ENCODE data around the gene PDIA4. TPM values are rescaled to one million over a fixed set of nuclear protein-coding genes. Genes with fewer than 3 reads are reported as not detected.
A peak's percentile ranks its signal among the peaks of the same experiment; 100 is the strongest.

Gene PDIA4
- polyA plus RNA-seq, 1 experiment = 173 TPM

- Histone ChIP-seq H3K36me3 (ENCODE audit: control insufficient read depth, insufficient read depth, low read length) (no peaks in the 10 kb centered on the region), H3K4me3 (ENCODE audit: low read depth, low read length) (peak overlapping the region; percentile 53), H3K27me3 (ENCODE audit: control insufficient read depth, insufficient read depth, low read length) (peaks cover 1% of the 10 kb centered on the region; the same call in 1 of the 2 replicates)
- no peak for DNase-seq (ENCODE audit: low read depth)
- CTCF ChIA-PET = interaction anchor here (0.8 to 6.1 kb wide), 13 partner anchors 7 to 460 kb away, joined by 3 to 56 read pairs (median 4); no protein-coding TSS in a partner anchor
- no peak for TF ChIP-seq CTCF (IDR thresholded peaks at IDR 0.05; ENCODE audit: insufficient read depth, low read depth, low read length)
- POLR2A ChIA-PET = no interaction called here
These were observed 65.9 kb downstream of the PDIA4 start for GRCh38 chr7:148962440-148962822.

GRCh38 chr7:148959726-148960125, 68.6 kb downstream of the PDIA4 start:
- no peak for TF ChIP-seq CTCF (IDR thresholded peaks at IDR 0.05; ENCODE audit: insufficient read depth, low read depth, low read length)

GRCh38 chr7:148958061-148958460, 70.2 kb downstream of the PDIA4 start:
- DNase-seq (ENCODE audit: low read depth) = no peak
- no peak for TF ChIP-seq CTCF (IDR thresholded peaks at IDR 0.05; ENCODE audit: insufficient read depth, low read depth, low read length)
- Histone ChIP-seq H3K36me3 (ENCODE audit: control insufficient read depth, insufficient read depth, low read length) (no peaks in the 10 kb centered on the region), H3K4me3 (ENCODE audit: low read depth, low read length) (no peak overlapping the region), H3K27me3 (ENCODE audit: control insufficient read depth, insufficient read depth, low read length) (peaks cover 1% of the 10 kb centered on the region; the same call in 1 of the 2 replicates)
- ChIA-PET POLR2A (no interaction called here), CTCF (interaction anchor here (0.6 kb wide), 1 partner anchor 307 kb away, joined by 3 read pairs; no protein-coding TSS in a partner anchor)

More at GRCh38 chr7:148959726-148960125, 68.6 kb downstream of the PDIA4 start:
- Histone ChIP-seq H3K27me3 (ENCODE audit: control insufficient read depth, insufficient read depth, low read length) (peaks cover 1% of the 10 kb centered on the region; the same call in 1 of the 2 replicates), H3K4me3 (ENCODE audit: low read depth, low read length) (no peak overlapping the region), H3K36me3 (ENCODE audit: control insufficient read depth, insufficient read depth, low read length) (no peaks in the 10 kb centered on the region)
- CTCF ChIA-PET = interaction anchor here (3.1 kb wide), 1 partner anchor 385 kb away, joined by 18 read pairs; no protein-coding TSS in a partner anchor
- POLR2A ChIA-PET = no interaction called here
- no peak for DNase-seq (ENCODE audit: low read depth)

- CTCF ChIA-PET = interaction anchor here (0.7 kb wide), 1 partner anchor 8 kb away, joined by 3 read pairs; no protein-coding TSS in a partner anchor
These were observed 73.5 kb downstream of the PDIA4 start for GRCh38 chr7:148954766-148955165.

GRCh38 chr7:148953676-148954075, 74.6 kb downstream of the PDIA4 start:
- ChIA-PET CTCF (no interaction called here), POLR2A (no interaction called here)
- Histone ChIP-seq H3K4me3 (ENCODE audit: low read depth, low read length) (no peak overlapping the region), H3K27me3 (ENCODE audit: control insufficient read depth, insufficient read depth, low read length) (no peaks in the 10 kb centered on the region), H3K36me3 (ENCODE audit: control insufficient read depth, insufficient read depth, low read length) (no peaks in the 10 kb centered on the region)
- TF ChIP-seq CTCF (IDR thresholded peaks at IDR 0.05; ENCODE audit: insufficient read depth, low read depth, low read length) = no peak
- DNase-seq (ENCODE audit: low read depth) = no peak

More at GRCh38 chr7:148954766-148955165, 73.5 kb downstream of the PDIA4 start:
- no peak for TF ChIP-seq CTCF (IDR thresholded peaks at IDR 0.05; ENCODE audit: insufficient read depth, low read depth, low read length)
- no peak for DNase-seq (ENCODE audit: low read depth)
- Histone ChIP-seq H3K36me3 (ENCODE audit: control insufficient read depth, insufficient read depth, low read length) (no peaks in the 10 kb centered on the region), H3K27me3 (ENCODE audit: control insufficient read depth, insufficient read depth, low read length) (no peaks in the 10 kb centered on the region), H3K4me3 (ENCODE audit: low read depth, low read length) (no peak overlapping the region)
- POLR2A ChIA-PET = no interaction called here

Small RNA genes lying within 50 kb of the gene (small RNA-seq; reads per million reads assigned to genes)
- gene COX6B1P1 (ENCODE audit: insufficient read length, low read depth, low replicate concordance) (not detected), gene RNU6-650P (ENCODE audit: insufficient read length, low read depth, low replicate concordance) (not detected), gene RNY1 (ENCODE audit: insufficient read length, low read depth, low replicate concordance) (15.2 reads per million, percentile 81 among the genes with 10 or more reads in this experiment), gene RNY3 (ENCODE audit: insufficient read length, low read depth, low replicate concordance) (3.2 reads per million, percentile 41 among the genes with 10 or more reads in this experiment), gene RNY4 (ENCODE audit: insufficient read length, low read depth, low replicate concordance) (not detected)

Other genes starting within 250 kb of the PDIA4 start
- 11.0 and 15.3 TPM in 2 replicates for gene EZH2, start 144.2 kb downstream of the PDIA4 start, polyA plus RNA-seq (2011; rRNA removed)
- gene ZNF786, start 62.2 kb upstream of the PDIA4 start, polyA plus RNA-seq (2011; rRNA removed) = 2.1 and 2.3 TPM in 2 replicates
- gene ZNF425, start 97.8 kb upstream of the PDIA4 start, polyA plus RNA-seq (2011; rRNA removed) = 1.8 and 2.0 TPM in 2 replicates
- 5.9 and 8.0 TPM in 2 replicates for gene ZNF398, start 118.9 kb upstream of the PDIA4 start, polyA plus RNA-seq (2011; rRNA removed)
- gene ZNF282, start 167.0 kb upstream of the PDIA4 start, polyA plus RNA-seq (2011; rRNA removed) = 11.6 and 15.2 TPM in 2 replicates
- gene ZNF212, start 211.1 kb upstream of the PDIA4 start, polyA plus RNA-seq (2011; rRNA removed) = 3.2 and 4.6 TPM in 2 replicates
- 5.9 and 6.9 TPM in 2 replicates for gene ZNF783, start 233.7 kb upstream of the PDIA4 start, polyA plus RNA-seq (2011; rRNA removed)